GM21423 (cell line): ENCODE results near the gene DOK1.

Experiments
- ATAC-seq: cut with Tn5 transposase; IDR thresholded peaks from one replicate; pipeline ENCODE4 v1.9.1; 2021; ENCODE audit warnings: mild to moderate bottlenecking, moderate library complexity; ENCODE audit not compliant: unreplicated experiment

DOK1 gene

GRCh38 chr2:74553892-74554819, at the start of gene DOK1, which contains the start of gene LOXL3:
Gene DOK1, plus strand, starts transcription at chr2:74554720. Its CDS starts 35 bp downstream, at chr2:74554755.
Gene LOXL3, minus strand, starts transcription at chr2:74553942. Its CDS starts 1,308 bp downstream, at chr2:74552634.
- ATAC-seq: peak; percentile 52

DNA sequence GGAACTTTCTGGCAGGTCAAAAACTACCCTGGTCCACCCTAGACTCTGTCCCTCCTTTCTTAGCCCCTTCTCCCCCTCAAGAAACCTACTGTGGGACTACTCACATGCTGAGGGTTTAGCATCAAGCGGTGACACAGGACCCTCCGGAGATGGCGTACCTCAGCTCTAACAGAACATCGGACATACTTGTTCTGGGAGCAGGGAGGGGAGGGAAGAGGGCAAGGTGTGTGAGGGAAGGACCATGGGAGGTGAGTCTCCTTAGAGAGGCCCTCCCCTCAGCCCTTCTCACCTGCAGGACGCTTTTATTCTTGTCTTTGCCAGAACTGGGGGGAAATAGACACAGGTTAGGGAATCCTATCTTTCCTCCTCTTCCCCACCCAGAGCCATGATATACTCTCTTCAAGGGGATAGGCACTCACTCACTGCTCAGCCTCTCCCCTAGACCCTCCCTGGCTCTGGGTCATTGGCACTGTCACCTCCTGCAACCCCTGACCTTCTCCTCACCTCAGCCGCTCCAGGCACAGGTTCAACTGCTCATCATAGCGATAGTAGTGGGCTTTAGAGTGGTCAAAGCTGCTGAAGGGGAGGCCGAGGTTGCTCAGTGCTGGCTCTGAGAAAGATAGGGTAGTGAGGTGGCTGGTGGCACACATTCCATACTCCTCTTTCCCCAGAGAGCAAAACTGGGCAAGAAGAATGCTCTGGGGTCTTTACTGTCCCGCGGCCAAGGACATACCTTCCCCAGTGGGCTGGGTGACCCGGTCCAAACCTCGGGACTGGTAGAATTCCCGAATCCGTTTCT, 48.9 kb upstream of the DOK1 start:
- ATAC-seq: no peak

DNA sequence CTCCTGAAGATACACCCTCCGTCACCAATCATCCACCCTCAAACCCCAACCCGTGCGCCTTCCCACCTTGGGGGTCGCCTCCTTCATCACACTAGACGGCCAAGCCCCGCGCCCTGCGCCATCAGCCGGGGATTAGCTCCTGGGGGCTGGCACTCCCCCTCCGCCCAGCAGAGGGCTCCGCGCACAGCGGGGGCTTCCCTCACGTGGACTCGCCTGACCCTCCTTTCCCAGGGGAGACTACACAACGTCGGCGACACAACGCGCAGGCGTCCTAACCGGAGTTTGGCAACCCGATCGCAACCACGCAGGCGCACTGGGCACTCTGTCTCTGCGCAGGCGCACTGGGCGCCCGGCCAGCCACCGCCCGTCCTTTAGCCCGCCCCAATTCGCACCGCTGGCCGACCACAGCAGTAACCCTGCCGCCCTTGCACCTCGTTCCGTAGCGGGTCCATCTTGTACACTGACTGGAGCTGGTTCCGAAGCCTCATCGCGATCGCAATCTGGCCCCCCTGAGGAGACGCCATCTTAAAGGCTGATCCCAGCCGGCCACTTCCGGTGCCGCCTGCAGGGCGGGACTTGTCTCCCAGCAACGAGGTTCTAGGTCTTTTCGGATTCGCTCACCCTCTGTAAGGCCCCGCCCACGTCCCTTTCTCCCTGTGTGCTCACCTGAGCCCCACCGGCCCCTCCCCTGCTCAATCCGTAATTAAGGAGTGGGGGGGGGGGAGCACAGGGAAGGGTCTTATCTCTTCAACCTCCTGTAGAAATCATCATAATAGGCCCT, 47.2 kb upstream of the DOK1 start, which contains the start of gene PCGF1:
PCGF1 (minus strand) TSS at position 551 of the 781 bp plus-strand sequence; CDS start at position 524, 27 bp downstream.
- peak; percentile 85 for ATAC-seq

- ATAC-seq: peak; percentile 8
These were observed 46.5 kb upstream of the DOK1 start for GRCh38 chr2:74507926-74508520.

DNA sequence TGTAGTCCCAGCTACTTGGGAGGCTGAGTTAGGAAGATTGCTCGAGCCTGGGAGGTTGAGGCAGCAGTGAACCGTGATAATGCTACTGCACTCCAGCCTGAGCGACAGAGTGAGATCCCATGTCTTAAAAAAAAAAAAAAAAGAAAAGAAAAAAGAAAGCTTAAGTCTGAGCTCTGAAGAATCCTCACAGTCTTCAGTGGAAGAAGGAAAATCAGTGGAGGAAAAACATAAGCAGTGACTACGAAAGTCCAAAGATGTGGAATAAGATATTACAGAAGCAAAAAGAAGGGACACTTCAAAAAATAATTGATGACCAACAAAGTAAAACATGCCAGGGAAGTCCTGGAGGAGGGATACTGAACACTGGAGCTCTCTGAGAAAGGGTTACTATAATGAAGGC, 44.2 kb upstream of the DOK1 start:
- ATAC-seq: no peak

- ATAC-seq: no peak
These were observed 43.2 kb upstream of the DOK1 start for GRCh38 chr2:74511104-74511989.

GRCh38 chr2:74512744-74513604, 41.5 kb upstream of the DOK1 start:
- no peak for ATAC-seq

DNA sequence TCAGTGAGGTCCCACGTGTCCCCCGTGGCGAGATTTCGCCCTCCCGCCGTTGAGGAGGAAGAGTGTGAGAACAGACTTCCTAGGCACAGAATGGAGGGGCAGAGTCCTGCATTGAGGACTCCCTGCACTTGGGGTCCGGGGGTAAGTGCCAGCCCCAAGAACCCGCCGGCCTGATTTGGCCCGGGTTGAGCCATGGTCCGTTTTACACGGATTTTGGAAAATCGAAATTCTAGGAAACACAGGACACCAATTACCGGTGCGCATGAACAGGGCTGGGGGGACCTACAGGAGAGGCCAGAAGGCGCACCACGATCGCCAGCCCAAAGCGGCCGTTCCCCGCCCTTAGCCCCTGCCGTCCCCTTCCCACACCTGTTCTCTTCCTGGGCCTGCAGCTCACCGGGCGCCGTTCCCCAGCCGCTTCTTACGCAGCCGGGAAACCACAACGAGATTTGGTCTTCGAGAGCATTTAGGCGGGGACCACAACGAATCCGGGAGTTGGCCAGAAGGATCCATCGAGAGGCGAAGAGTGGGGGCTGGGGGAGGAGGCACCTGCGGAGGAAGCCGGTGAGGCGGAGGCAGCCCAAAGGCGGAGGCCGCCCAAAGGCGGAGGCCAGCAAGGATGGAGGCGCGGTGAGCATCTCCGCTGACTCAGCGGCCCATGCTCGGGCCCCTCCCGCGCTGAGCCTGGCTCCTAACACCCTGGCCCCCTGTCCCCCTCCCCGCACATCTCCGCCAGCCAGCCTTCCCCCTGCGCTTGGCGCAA, 40.7 kb upstream of the DOK1 start:
- no peak for ATAC-seq

- no peak for ATAC-seq
These were observed 39.9 kb upstream of the DOK1 start, which contains the start of gene TLX2 for GRCh38 chr2:74514368-74515270. Gene TLX2, plus strand, starts transcription at chr2:74514450. Its CDS starts 357 bp downstream, at chr2:74514807.

DNA sequence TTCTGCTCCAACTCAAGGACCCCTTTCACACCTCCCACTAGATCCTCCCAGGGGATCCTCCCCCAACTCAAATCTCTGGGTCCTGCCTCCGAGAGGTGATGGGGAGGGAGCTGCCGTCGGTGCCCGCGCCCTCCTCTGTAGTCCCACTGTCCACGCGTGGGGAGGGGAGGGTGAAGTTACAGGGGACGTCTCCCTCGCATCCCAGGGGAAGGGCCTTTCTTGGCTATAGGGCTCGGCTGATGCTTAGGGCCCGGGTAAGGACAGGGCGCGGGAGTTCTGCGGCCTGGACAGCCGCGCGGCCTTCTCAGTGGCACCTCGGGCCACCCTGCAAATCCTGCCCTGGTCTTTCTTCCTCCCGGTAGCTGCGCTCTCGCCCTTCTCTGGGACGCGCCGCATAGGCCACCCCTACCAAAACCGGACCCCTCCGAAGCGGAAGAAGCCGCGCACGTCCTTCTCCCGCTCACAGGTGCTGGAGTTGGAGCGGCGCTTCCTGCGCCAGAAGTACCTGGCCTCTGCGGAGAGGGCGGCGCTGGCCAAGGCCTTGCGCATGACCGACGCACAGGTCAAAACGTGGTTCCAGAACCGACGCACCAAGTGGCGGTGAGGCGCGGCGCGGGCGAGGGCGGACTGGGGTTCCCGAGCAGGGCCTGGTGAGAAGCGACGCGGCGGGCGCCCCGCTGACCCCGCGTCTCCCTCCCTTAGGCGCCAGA, 39.1 kb upstream of the DOK1 start:
- no peak for ATAC-seq

GRCh38 chr2:74515981-74516633, 38.4 kb upstream of the DOK1 start:
- peak; percentile 63 for ATAC-seq

DNA sequence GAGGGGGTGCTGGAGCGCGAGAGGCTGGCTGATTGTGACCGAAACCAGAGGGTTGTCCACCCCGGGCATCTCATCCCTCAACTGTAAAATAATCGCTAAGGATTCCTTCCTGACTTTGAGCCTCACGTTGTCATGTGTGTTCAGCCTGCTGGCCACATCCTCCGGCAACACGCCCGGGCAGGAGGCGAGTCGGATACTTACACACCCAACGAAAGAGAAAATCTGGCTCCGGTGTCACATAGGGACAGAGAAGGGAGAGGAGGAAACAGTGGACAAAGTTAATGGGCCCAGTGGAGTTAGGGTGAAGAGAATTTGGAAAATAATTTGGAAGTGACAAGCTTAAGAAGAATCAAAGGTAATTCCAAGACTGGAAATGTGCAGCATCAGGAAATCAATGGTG, 37.9 kb upstream of the DOK1 start:
- ATAC-seq: no peak

DNA sequence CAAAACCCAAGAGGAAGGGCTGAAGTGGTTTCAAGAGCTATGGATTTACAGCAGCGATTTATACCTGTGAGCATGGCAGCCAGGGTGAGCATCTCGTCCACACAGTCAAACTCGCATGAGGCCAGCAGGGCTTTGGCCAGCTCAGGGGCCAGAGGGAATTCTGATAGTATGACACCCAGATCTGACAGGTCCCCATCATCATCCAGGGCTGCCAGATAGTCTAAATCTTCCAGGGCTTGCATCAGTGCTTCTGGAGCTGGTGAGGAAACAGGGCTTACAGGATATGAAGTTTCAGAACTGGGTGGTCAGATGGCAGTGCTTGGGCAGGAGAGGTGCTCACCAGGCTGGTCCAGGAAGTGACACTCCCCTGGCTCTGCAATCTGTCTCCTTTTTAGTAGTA, 32.0 kb upstream of the DOK1 start:
- ATAC-seq: no peak

DNA sequence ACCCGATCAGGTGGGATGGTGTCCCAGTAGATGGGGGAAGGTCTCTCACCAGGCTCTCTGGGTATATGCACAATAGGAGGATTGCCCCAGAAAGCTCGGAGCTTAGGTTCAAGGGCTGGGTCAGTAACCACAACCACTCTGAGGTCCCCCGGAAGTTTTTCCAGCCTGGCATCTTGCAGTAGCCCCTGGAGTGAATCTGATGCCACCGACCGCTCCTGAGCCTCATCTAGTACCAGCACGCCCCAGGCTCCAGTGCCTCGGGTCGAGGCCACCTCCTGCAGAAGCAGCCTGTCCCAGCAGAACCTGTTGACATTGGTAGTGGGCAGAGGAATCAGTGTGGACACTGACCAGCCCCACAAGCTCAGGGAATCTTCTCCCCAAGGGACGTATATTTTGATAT, 30.5 kb upstream of the DOK1 start:
- no peak for ATAC-seq

- ATAC-seq: no peak
These were observed 29.4 kb upstream of the DOK1 start for GRCh38 chr2:74524955-74525716.
